ENCODE results near the gene RAI2.

Gene RAI2

GRCh38 chrX:17860811-17861488, at the start of gene RAI2:
TSS of gene RAI2 (minus strand) at chrX:17861298. CDS start at chrX:17802010, 59,288 bp downstream.
- CTCF ChIA-PET = no interaction called here
- POLR2A ChIA-PET = no interaction called here
- TF ChIP-seq, protein P1, sequence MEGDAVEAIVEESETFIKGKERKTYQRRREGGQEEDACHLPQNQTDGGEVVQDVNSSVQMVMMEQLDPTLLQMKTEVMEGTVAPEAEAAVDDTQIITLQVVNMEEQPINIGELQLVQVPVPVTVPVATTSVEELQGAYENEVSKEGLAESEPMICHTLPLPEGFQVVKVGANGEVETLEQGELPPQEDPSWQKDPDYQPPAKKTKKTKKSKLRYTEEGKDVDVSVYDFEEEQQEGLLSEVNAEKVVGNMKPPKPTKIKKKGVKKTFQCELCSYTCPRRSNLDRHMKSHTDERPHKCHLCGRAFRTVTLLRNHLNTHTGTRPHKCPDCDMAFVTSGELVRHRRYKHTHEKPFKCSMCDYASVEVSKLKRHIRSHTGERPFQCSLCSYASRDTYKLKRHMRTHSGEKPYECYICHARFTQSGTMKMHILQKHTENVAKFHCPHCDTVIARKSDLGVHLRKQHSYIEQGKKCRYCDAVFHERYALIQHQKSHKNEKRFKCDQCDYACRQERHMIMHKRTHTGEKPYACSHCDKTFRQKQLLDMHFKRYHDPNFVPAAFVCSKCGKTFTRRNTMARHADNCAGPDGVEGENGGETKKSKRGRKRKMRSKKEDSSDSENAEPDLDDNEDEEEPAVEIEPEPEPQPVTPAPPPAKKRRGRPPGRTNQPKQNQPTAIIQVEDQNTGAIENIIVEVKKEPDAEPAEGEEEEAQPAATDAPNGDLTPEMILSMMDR (IDR thresholded peaks at IDR 0.05; ENCODE audit: control extremely low read depth, extremely low read depth, low read depth, missing control alignments) = no peak
- DNase-seq (ENCODE audit: extremely low spot score) = no peak

- DNase-seq (ENCODE audit: extremely low spot score) = no peak
- POLR2A ChIA-PET = no interaction called here
- CTCF ChIA-PET = interaction anchor here (1.2 kb wide), 1 partner anchor 10 kb away, joined by 3 read pairs; no protein-coding TSS in a partner anchor
- TF ChIP-seq, protein P1 (IDR thresholded peaks at IDR 0.05; ENCODE audit: control extremely low read depth, extremely low read depth, low read depth, missing control alignments) = no peak
Measured at GRCh38 chrX:17888421-17888820, 27.3 kb upstream of the RAI2 start.

DNA sequence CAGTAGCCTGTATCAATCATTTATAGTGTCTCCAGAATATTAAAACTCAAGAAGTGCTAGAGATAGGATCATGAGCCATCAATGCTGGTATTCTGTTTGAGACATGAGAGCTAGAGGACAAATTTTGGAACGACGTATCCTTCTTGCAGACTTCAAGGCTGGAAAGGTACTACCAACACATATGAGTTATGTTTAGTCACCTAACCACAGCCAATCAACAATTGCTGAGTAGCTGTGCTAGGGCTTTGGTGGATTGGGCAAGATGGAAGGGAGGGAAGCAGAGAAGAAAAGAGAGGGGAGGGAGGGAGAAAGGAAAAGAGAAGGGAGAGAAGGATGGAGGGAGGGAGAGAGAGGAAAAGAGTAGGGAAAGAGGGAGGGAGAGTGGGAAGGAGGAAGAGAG, 21.6 kb upstream of the RAI2 start:
- ChIA-PET CTCF (no interaction called here), POLR2A (no interaction called here)
- no peak for DNase-seq (ENCODE audit: extremely low spot score)
- TF ChIP-seq, protein P1 (IDR thresholded peaks at IDR 0.05; ENCODE audit: control extremely low read depth, extremely low read depth, low read depth, missing control alignments) = no peak

- no peak for DNase-seq (ENCODE audit: extremely low spot score)
- TF ChIP-seq, protein P1 (IDR thresholded peaks at IDR 0.05; ENCODE audit: control extremely low read depth, extremely low read depth, low read depth, missing control alignments) = no peak
- POLR2A ChIA-PET = no interaction called here
- CTCF ChIA-PET = interaction anchor here (1.4 kb wide), 1 partner anchor 10 kb away, joined by 3 read pairs; no protein-coding TSS in a partner anchor
Measured at GRCh38 chrX:17878028-17878670, 17.1 kb upstream of the RAI2 start.

GRCh38 chrX:17876135-17876534, 15.0 kb upstream of the RAI2 start:
- DNase-seq (ENCODE audit: extremely low spot score) = no peak
- TF ChIP-seq, protein P1 (IDR thresholded peaks at IDR 0.05; ENCODE audit: control extremely low read depth, extremely low read depth, low read depth, missing control alignments) = no peak
- CTCF ChIA-PET = no interaction called here
- POLR2A ChIA-PET = no interaction called here

- ChIA-PET POLR2A (no interaction called here), CTCF (no interaction called here)
- DNase-seq (ENCODE audit: extremely low spot score) = no peak
- TF ChIP-seq, protein P1 (IDR thresholded peaks at IDR 0.05; ENCODE audit: control extremely low read depth, extremely low read depth, low read depth, missing control alignments) = no peak
Measured at GRCh38 chrX:17869580-17869979, 8.5 kb upstream of the RAI2 start.
